D721Med (cell line): Measurements from ENCODE around the gene SEPTIN7.

Source experiments
- DNase-seq: peaks from one replicate; pipeline ENCODE4 v3.0.0; 2011; ENCODE audit warnings: low spot score; ENCODE audit not compliant: insufficient read length
- FAIRE-seq: peaks from 2 replicates; lab custom pipeline; 2011; peaks lifted over from hg19 to GRCh38; lab: Jason Lieb, UNC
- CTCF ChIP-seq: IDR thresholded peaks from 2 replicates; pipeline ENCODE4 v1.5.1; 2012; ENCODE audit warnings: mild to moderate bottlenecking, control low read depth; ENCODE audit not compliant: insufficient read depth; ENCODE audit errors: missing control alignments

The SEPTIN7 gene

DNA sequence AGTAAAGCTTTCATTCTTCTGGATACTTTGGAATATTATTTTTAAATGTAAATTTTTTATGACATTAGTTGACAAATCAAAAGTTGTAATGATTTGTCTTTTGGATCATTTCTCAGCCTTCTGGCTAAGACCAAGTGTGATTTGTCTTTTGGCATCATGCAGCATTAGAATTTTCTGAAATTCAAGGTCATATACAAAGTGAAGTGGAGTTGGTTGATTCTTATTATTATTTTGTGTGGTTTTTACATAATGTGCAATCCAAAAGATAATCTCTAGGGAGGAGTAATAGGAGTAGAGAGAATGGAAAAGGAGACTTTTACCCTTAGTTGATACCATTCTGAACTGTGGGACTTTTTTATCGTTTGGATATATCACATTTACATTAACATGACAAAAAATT lies 24.2 kb upstream of the SEPTIN7 start:
- FAIRE-seq: no peak
- no peak for TF ChIP-seq CTCF
- no peak for DNase-seq

DNA sequence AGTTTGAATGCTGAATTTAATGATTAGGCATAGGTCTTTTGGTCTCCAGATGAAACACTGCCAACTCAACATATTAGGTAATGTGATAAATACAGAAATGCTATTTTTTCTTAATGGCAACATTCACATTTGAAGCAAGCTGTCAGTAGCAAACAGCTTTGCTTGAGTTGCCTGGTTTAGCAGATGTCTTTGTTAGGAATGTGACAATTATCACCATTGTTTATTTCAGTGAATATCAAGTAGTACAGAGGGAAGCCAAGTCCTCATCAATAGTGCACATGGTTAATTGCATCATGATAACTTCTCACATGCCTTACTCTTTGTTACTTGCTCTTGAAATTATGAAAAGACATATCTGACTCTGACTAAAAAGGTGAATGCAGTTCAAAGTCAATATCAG lies 23.7 kb upstream of the SEPTIN7 start:
- no peak for DNase-seq
- TF ChIP-seq CTCF: no peak
- no peak for FAIRE-seq

DNA sequence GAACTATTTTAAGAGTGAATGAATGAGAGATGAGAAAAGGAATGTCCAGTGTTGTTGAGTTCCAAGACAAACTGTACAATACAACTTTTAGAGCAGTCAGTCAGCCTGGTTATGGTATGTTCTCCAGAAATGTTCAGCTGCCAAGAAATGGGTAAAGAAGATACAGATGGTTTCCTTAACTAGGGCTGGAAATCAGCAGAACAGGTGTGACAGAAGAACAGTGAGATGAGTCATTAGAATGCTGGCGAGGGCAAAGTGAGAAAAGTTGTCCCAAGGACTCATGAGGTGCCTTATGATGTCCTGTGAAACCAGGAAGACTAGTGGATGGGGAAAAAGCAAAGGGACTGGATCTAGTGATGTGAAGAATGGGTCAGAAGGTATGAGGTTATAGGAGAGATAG lies 20.8 kb upstream of the SEPTIN7 start:
- DNase-seq (no peak), FAIRE-seq (no peak)
- no peak for TF ChIP-seq CTCF

DNA sequence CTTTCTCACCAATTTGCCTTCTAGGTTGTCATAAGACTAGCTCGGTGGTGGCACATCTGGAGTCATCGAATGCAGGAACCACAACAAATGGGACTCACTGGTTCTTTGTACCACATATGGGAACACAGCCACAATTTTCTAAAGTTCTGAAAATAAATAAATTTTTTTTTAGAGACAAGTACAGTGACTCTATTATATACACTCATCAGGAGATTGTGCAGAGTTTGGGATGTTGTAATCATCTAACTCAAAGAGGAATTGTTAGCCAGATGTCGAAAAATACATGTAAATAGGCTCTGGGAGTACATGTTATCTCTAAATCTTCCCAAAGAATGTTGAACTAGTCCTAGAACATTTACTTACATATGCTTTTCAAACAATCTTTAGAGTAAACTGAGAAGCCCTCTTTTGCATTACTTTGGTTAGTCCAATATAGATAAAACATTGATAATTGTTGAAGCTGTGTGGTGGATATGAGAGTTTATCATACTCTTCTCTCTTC lies 19.6 kb upstream of the SEPTIN7 start:
- DNase-seq (no peak), FAIRE-seq (no peak)
- no peak for TF ChIP-seq CTCF

- TF ChIP-seq CTCF: no peak
- DNase-seq (no peak), FAIRE-seq (no peak)
Measured at GRCh38 chr7:35781767-35782515, 18.9 kb upstream of the SEPTIN7 start.

DNA sequence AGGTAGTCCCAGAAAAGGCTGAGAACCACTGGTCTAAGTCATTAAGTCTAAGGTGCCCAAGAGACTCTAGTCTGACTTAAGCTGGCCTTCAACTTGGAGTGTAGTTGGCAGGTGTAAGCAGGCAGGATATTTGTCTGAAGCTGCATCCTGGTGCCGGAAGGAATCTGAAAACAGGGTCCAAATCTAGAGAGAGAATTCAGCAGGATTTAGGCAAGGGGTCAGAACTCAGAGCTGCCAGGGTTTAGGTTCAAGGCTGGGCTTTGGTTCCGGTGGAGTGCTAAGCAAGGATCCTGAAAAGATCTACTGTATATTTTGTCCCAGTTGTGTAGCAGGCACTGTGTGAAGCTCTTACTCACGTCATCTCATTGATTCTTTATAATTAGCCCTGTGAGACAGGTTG lies 16.5 kb upstream of the SEPTIN7 start:
- TF ChIP-seq CTCF: no peak
- no peak for FAIRE-seq

DNA sequence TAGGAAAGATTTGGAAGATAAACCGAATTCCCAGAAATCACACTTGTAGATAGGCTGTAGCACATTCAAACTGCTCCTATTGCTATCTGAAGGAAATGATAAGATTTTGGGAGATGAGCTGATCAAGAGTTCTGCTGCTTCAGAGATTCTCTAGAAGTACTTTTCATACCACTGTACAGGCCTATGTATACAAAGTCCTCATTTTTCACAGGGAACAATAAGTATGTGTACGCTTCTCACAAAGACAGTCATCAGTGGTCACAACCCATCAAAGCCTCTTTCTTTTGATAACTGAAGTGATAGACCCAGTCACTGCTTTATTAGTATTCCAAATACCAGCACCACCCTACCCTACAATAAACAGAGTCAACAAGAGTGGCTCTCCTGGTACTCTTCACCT lies 15.6 kb upstream of the SEPTIN7 start:
- no peak for FAIRE-seq
- no peak for TF ChIP-seq CTCF
- DNase-seq: no peak

More for the DNA sequence above, 16.5 kb upstream of the SEPTIN7 start:
- no peak for DNase-seq
